MG63 (cell line): Measurements from ENCODE around the gene ZDHHC5. TPM values are rescaled to one million over a fixed set of nuclear protein-coding genes. Genes with fewer than 3 reads are reported as not detected.
"Not testable (repeated sequence)": the region's sequence is repeated elsewhere in the genome, so short reads cannot be mapped to it uniquely, and the experiment has no call there.

ENCODE experiments used
- DNase-seq: peaks from one replicate; pipeline ENCODE4 v3.0.0-alpha.2; 2020
- H3K27me3 ChIP-seq: fragments of 250-450 bp; sonication (Bioruptor Pico); 2 replicates; pipeline ENCODE4 v1.5.1; 2020; ENCODE audit warnings: mild to moderate bottlenecking, moderate library complexity
- H3K36me3 ChIP-seq: fragments of 250-450 bp; sonication (Bioruptor Pico); 2 replicates; pipeline ENCODE4 v1.5.1; 2020; ENCODE audit warnings: mild to moderate bottlenecking, moderate library complexity
- H3K4me3 ChIP-seq: fragments of 250-450 bp; sonication (Bioruptor Pico); 2 replicates; pipeline ENCODE4 v1.5.1; 2020; ENCODE audit warnings: mild to moderate bottlenecking, moderate library complexity
- H3K9me3 ChIP-seq: fragments of 250-450 bp; sonication (Bioruptor Pico); 2 replicates; pipeline ENCODE4 v1.5.1; 2020; ENCODE audit warnings: mild to moderate bottlenecking, moderate library complexity
- total RNA-seq: library from RNA; depleted of rRNA; stranded (reverse); fragments of >200 nt; shearing (Covaris generic); gene quantifications from 2 replicates; pipeline ENCODE4 v1.2.3, GENCODE V29; 2014; ENCODE audit warnings: low replicate concordance

The ZDHHC5 gene
- total RNA-seq, 1 experiment from 2014 or later, result 30.5 TPM

GRCh38 chr11:57699813-57700212, 31.9 kb downstream of the ZDHHC5 start:
- Histone ChIP-seq H3K9me3 (no peaks in the 10 kb centered on the region), H3K27me3 (no peaks in the 10 kb centered on the region), H3K4me3 (no peak overlapping the region), H3K36me3 (peaks cover 74% of the 10 kb centered on the region)
- DNase-seq, result no peak

DNA sequence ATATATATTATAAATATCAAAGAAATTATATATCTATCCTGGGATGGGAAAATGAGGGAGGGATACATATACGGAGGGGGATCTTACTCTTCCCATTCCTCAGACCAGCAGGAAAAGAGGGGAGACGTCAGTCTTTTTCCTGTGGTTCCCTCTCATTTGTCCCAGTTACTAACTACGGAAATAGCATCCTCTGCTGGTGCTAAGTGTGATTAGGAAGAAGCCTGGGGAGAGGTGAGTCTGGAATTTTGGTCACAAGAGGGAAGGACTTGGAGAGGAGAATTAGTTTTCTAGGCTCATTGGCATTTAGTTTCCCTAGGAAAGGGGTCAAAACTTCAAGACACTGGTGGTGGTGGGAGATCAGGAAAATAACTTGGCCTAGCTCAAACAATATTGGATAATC, 32.5 kb downstream of the ZDHHC5 start:
- no peak for DNase-seq

GRCh38 chr11:57703341-57703740, 35.4 kb downstream of the ZDHHC5 start:
- Histone ChIP-seq H3K36me3 (peaks cover 51% of the 10 kb centered on the region), H3K4me3 (no peak overlapping the region), H3K27me3 (no peaks in the 10 kb centered on the region), H3K9me3 (no peaks in the 10 kb centered on the region)
- no peak for DNase-seq

More for the DNA sequence above, 32.5 kb downstream of the ZDHHC5 start:
- Histone ChIP-seq H3K9me3 (no peaks in the 10 kb centered on the region), H3K27me3 (no peaks in the 10 kb centered on the region), H3K36me3 (peaks cover 70% of the 10 kb centered on the region), H3K4me3 (no peak overlapping the region)

DNA sequence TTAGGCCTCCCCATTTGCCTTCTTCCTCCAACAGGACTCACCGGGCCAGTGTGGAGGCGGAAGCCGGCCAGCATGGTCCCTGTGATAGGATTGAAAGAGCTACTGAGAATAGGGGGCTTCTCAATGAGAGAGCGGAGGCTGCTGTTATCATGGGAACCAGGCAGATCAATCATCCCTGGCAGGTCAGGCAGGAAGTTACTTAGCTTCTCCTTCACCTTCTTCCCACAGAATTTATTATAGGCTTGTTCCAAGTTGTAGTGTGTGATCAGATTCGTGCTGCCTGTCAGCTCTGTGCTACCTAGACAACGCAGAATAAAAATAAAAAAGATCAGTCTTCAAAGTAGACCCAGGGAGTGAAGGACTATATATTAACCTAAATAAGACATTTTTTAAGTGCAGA, 37.0 kb downstream of the ZDHHC5 start:
- H3K9me3 ChIP-seq, result no peaks in the 10 kb centered on the region
- peaks cover 42% of the 10 kb centered on the region for H3K36me3 ChIP-seq
- H3K4me3 ChIP-seq, result no peak overlapping the region
- DNase-seq, result no peak
- H3K27me3 ChIP-seq, result no peaks in the 10 kb centered on the region

DNA sequence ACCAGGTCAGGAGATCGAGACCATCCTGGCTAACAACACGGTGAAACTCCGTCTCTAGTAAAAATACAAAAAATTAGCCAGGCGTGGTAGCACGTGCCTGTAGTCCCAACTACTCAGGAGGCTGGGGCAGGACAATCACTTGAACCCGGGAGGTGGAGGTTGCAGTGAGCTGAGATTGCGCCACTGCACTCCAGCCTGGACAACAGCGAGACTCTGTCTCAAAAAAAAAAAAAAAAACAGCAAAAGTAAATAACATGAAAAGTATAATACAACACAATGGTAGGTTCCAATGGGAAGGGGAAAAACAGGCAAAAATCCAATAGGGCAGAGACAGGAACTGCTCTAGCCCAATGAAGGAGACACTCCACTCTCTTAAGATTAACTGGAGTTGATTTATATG, 37.5 kb downstream of the ZDHHC5 start:
- not testable (repeated sequence) for H3K4me3 ChIP-seq, DNase-seq, H3K9me3 ChIP-seq, H3K27me3 ChIP-seq
- peaks cover 40% of the 10 kb centered on the region for H3K36me3 ChIP-seq

- Histone ChIP-seq H3K27me3 (no peaks in the 10 kb centered on the region), H3K36me3 (peaks cover 16% of the 10 kb centered on the region), H3K9me3 (no peaks in the 10 kb centered on the region), H3K4me3 (no peak overlapping the region)
- no peak for DNase-seq
Observed at GRCh38 chr11:57709802-57710367, 42.0 kb downstream of the ZDHHC5 start.

- Histone ChIP-seq H3K9me3 (no peaks in the 10 kb centered on the region), H3K36me3 (peaks cover 18% of the 10 kb centered on the region), H3K4me3 (peak within 1 kb of the TSS; percentile 79), H3K27me3 (no peaks in the 10 kb centered on the region)
- DNase-seq, result peak; percentile 61
Observed at GRCh38 chr11:57711414-57712255, 43.7 kb downstream of the ZDHHC5 start, which contains the start of gene MED19. TSS of gene MED19 (minus strand) at chr11:57712215. CDS start at chr11:57712179, 36 bp downstream.

DNA sequence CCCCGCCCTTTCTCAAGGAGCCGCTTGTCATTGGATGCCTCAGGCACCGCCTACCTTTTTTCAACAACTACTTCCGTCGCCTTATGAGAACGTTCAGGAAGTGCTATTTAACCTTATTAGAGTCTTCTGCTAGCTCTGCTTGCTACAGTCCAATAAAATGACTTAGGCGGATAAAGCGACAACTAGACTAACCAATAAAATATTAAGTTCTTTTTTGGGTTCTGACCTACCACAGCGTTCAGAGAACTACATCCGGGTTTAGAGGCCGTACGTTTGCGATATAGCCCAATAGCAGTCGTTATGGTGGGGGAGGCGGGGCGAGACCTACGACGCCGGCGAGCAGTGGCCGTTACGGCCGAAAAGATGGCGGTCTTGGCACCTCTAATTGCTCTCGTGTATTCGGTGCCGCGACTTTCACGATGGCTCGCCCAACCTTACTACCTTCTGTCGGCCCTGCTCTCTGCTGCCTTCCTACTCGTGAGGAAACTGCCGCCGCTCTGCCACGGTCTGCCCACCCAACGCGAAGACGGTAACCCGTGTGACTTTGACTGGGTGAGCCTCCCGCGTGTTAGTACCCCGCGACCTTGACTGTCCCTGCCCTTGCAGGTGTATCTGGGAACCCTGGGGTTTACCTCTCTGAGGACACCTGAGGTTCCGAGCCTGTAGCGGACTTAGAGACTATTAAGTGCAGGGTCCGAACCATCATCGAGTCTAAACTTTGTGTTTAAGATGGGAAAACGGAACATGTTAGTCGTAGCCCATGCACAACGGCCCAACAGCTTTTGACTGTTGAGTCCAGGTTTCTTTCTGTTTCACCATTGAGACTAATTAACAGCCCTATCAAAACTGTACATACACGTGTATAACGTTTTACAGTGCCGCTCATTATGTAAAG, 44.6 kb downstream of the ZDHHC5 start, which contains the start of gene TMX2:
TSS of gene TMX2 (plus strand) at position 338 of the 895 bp plus-strand sequence. CDS start at position 364, 26 bp downstream.
- Histone ChIP-seq H3K9me3 (no peaks in the 10 kb centered on the region), H3K4me3 (peak within 1 kb of the TSS; percentile 79), H3K36me3 (peaks cover 18% of the 10 kb centered on the region), H3K27me3 (no peaks in the 10 kb centered on the region)
- DNase-seq, result peak; percentile 92

GRCh38 chr11:57713835-57714234, 45.9 kb downstream of the ZDHHC5 start:
- no peaks in the 10 kb centered on the region for H3K9me3 ChIP-seq
- H3K27me3 ChIP-seq, result no peaks in the 10 kb centered on the region
- peaks cover 14% of the 10 kb centered on the region for H3K36me3 ChIP-seq
- H3K4me3 ChIP-seq, result peak overlapping the region; percentile 79
- DNase-seq, result no peak

DNA sequence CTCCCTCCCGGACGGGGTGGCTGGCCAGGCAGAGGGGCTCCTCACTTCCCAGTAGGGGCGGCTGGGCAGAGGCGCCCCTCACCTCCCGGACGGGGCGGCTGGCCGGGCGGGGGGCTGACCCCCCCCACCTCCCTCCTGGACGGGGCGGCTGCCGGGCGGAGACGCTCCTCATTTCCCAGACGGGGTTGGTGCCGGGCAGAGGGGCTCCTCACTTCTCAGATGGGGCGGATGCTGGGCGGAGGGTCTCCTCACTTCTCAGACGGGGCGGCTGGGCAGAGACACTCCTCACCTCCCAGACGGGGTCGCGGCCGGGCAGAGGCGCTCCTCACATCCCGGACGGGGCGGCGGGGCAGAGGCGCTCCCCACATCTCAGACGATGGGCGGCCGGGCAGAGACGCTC, 48.8 kb downstream of the ZDHHC5 start:
- H3K27me3 ChIP-seq, DNase-seq, H3K9me3 ChIP-seq, H3K4me3 ChIP-seq: not testable (repeated sequence)
- peaks cover 26% of the 10 kb centered on the region for H3K36me3 ChIP-seq

- peaks cover 20% of the 10 kb centered on the region for H3K36me3 ChIP-seq
- H3K27me3 ChIP-seq, result no peaks in the 10 kb centered on the region
- DNase-seq, result no peak
- H3K4me3 ChIP-seq, result no peak overlapping the region
- no peaks in the 10 kb centered on the region for H3K9me3 ChIP-seq
Observed at GRCh38 chr11:57727185-57727584, 59.3 kb downstream of the ZDHHC5 start.

DNA sequence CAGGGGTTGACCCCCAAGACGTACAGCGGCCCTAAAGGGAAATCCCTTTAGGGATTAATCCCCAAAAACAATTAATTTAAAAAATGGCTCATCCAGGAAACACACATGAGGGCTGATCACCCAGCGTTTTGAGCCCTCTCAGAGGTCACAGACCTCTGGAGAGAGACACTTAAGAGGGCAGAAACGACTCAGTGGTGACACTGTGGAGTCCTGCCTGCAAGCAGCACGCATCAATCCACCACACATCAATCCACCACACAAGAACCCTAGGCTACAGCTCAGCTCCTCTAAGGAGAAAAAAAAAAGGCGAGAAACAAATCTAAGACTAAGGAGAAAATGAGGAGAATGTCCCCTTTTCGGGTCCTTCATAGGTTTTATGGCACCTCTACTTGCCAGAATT, 60.9 kb downstream of the ZDHHC5 start:
- Histone ChIP-seq H3K27me3 (no peaks in the 10 kb centered on the region), H3K9me3 (no peaks in the 10 kb centered on the region), H3K36me3 (peaks cover 16% of the 10 kb centered on the region), H3K4me3 (no peak overlapping the region)
- DNase-seq, result no peak

DNA sequence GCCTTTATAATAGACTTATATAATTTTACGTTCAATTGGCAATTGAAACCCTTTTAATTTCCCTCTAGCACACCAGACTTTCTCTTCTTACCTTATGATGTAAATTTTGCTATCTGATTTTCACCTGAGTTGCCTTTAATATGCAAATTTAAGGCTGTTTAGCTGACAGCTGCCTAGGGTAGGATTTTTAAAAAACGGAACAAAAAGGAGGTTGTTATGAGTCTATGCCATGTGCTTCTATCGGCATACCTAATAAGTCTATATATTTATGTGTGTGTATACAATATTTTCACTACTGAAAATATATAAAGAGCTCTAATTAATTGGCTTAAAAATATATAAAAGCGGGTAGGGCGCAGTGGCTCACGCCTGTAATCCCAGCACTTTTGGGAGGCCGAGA, 61.6 kb downstream of the ZDHHC5 start:
- Histone ChIP-seq H3K4me3 (no peak overlapping the region), H3K27me3 (no peaks in the 10 kb centered on the region), H3K9me3 (no peaks in the 10 kb centered on the region), H3K36me3 (peaks cover 19% of the 10 kb centered on the region)
- no peak for DNase-seq

DNA sequence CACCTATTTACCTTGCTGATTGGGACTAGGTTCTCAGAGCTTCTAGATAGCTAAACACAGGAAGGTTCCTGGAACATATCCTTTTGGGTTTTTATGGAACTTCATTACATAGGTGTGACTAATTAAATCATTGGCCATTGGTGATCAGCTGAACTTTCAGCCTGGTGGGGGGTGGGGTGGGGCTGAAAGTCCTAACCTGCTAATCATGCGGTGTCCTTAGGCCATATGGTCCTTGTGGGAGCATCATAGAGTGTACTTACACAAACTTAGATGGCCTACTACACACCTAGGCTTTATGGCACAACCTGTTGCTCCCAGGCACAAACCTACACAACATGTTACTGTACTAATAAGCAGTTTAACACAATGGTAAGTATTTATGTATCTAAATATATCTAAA, 64.7 kb downstream of the ZDHHC5 start:
- DNase-seq, result no peak
- Histone ChIP-seq H3K4me3 (no peak overlapping the region), H3K9me3 (no peaks in the 10 kb centered on the region), H3K27me3 (no peaks in the 10 kb centered on the region), H3K36me3 (peaks cover 24% of the 10 kb centered on the region)

DNA sequence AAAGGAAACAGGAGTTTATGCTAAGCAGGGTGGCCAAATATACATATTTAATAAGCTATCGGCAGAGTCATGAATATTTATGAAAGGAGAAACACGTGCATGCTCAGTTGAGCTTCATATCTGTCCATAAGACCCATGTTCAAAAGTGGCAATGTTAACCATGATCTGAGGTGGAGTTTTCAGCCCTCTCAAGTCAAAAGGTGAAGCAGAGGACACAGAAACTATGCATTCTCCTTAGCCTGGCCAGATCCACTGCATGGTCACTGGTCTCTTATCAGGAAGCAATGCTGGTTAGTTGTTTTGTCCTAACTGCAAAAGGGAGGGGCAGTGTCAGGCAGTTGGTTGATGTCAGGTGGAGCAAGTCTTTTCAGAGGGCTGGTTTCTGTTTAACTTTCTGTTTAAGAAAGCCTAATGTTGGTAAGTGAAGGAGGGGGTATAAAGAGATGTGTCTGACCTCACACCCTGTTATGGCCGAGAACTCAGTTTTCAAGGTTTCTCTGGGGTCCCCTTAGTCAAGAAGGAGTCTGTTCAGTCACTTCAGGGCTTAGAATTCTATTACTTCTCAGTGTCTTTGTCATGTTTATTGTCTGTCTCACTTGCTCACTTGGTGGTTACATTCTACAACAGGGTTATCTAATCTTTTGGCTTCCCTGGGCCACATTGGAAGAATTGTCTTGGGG, 67.8 kb downstream of the ZDHHC5 start:
- Histone ChIP-seq H3K27me3 (no peaks in the 10 kb centered on the region), H3K36me3 (peaks cover 45% of the 10 kb centered on the region), H3K4me3 (no peak overlapping the region), H3K9me3 (no peaks in the 10 kb centered on the region)
- DNase-seq, result no peak
